ENCODE measurements around the gene SRBD1.

Gene SRBD1

GRCh38 chr2:45602624-45603023 is 8.4 kb downstream of the SRBD1 start:
- no peak for TF ChIP-seq POLR2AphosphoS5 (IDR thresholded peaks at IDR 0.05; ENCODE audit: low read depth, low read length)
- no peak for TF ChIP-seq SIN3A (IDR thresholded peaks at IDR 0.05; ENCODE audit: borderline replicate concordance, insufficient read depth, low read length)
- no peak for TF ChIP-seq FOXP2 (optimal IDR thresholded peaks at IDR 0.05; ENCODE audit: borderline replicate concordance, extremely low read depth, extremely low read length, insufficient read depth)
- TF ChIP-seq, protein P1, sequence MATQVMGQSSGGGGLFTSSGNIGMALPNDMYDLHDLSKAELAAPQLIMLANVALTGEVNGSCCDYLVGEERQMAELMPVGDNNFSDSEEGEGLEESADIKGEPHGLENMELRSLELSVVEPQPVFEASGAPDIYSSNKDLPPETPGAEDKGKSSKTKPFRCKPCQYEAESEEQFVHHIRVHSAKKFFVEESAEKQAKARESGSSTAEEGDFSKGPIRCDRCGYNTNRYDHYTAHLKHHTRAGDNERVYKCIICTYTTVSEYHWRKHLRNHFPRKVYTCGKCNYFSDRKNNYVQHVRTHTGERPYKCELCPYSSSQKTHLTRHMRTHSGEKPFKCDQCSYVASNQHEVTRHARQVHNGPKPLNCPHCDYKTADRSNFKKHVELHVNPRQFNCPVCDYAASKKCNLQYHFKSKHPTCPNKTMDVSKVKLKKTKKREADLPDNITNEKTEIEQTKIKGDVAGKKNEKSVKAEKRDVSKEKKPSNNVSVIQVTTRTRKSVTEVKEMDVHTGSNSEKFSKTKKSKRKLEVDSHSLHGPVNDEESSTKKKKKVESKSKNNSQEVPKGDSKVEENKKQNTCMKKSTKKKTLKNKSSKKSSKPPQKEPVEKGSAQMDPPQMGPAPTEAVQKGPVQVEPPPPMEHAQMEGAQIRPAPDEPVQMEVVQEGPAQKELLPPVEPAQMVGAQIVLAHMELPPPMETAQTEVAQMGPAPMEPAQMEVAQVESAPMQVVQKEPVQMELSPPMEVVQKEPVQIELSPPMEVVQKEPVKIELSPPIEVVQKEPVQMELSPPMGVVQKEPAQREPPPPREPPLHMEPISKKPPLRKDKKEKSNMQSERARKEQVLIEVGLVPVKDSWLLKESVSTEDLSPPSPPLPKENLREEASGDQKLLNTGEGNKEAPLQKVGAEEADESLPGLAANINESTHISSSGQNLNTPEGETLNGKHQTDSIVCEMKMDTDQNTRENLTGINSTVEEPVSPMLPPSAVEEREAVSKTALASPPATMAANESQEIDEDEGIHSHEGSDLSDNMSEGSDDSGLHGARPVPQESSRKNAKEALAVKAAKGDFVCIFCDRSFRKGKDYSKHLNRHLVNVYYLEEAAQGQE (IDR thresholded peaks at IDR 0.05; ENCODE audit: insufficient read depth in 1 of 2, low read depth in 2 of 2, low read length in 2 of 2), result no peak
- TF ChIP-seq TAF1 (IDR thresholded peaks at IDR 0.05; ENCODE audit: borderline replicate concordance, insufficient read depth, low read length), result no peak

DNA sequence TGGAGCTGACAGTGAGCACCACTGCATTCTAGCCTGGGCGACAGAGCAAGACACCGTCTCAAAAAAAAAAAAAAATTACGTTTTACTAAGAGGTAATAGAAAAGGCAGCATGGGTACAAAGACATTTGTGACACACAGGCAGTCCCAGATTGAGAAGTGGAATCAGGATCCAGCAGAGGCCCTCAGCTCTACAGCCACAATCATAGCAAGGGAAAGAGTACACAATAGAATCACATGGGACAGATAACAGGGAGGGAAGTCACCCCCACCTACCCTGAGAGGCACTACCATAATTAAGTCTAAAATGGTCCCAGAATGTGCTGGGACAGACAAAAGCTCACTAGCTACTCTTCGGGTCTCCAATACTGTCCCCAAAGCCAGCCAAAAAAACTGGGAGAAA is 12.5 kb downstream of the SRBD1 start:
- no peak for TF ChIP-seq POLR2AphosphoS5 (IDR thresholded peaks at IDR 0.05; ENCODE audit: low read depth, low read length)
- TF ChIP-seq, protein P1 (IDR thresholded peaks at IDR 0.05; ENCODE audit: insufficient read depth in 1 of 2, low read depth in 2 of 2, low read length in 2 of 2), result no peak
- TF ChIP-seq SIN3A (IDR thresholded peaks at IDR 0.05; ENCODE audit: borderline replicate concordance, insufficient read depth, low read length), result no peak
- no peak for TF ChIP-seq TAF1 (IDR thresholded peaks at IDR 0.05; ENCODE audit: borderline replicate concordance, insufficient read depth, low read length)
- no peak for TF ChIP-seq FOXP2 (optimal IDR thresholded peaks at IDR 0.05; ENCODE audit: borderline replicate concordance, extremely low read depth, extremely low read length, insufficient read depth)

- TF ChIP-seq FOXP2 (optimal IDR thresholded peaks at IDR 0.05; ENCODE audit: borderline replicate concordance, extremely low read depth, extremely low read length, insufficient read depth), result no peak
- TF ChIP-seq TAF1 (IDR thresholded peaks at IDR 0.05; ENCODE audit: borderline replicate concordance, insufficient read depth, low read length), result no peak
- no peak for TF ChIP-seq SIN3A (IDR thresholded peaks at IDR 0.05; ENCODE audit: borderline replicate concordance, insufficient read depth, low read length)
- TF ChIP-seq, protein P1 (IDR thresholded peaks at IDR 0.05; ENCODE audit: insufficient read depth in 1 of 2, low read depth in 2 of 2, low read length in 2 of 2), result no peak
- TF ChIP-seq POLR2AphosphoS5 (IDR thresholded peaks at IDR 0.05; ENCODE audit: low read depth, low read length), result no peak
Observed at GRCh38 chr2:45596761-45597160, 14.3 kb downstream of the SRBD1 start.

GRCh38 chr2:45595721-45596435 is 15.2 kb downstream of the SRBD1 start:
- TF ChIP-seq SIN3A (IDR thresholded peaks at IDR 0.05; ENCODE audit: borderline replicate concordance, insufficient read depth, low read length) (no peak), FOXP2 (optimal IDR thresholded peaks at IDR 0.05; ENCODE audit: borderline replicate concordance, extremely low read depth, extremely low read length, insufficient read depth) (no peak), POLR2AphosphoS5 (IDR thresholded peaks at IDR 0.05; ENCODE audit: low read depth, low read length) (no peak), TAF1 (IDR thresholded peaks at IDR 0.05; ENCODE audit: borderline replicate concordance, insufficient read depth, low read length) (no peak)
- TF ChIP-seq, protein P1 (IDR thresholded peaks at IDR 0.05; ENCODE audit: insufficient read depth in 1 of 2, low read depth in 2 of 2, low read length in 2 of 2), result no peak

All from PFSK-1 (cell line).